Measurements from ENCODE around the gene CPA5.

GRCh38 chr7:130346941-130347340 lies 2.3 kb downstream of the CPA5 start:
- no peak for TF ChIP-seq CTCF (IDR thresholded peaks at IDR 0.05)
- no peak for TF ChIP-seq POLR2A (IDR thresholded peaks at IDR 0.05)

All from body of pancreas (tissue), 4 donors.